Suppressor macrophage treated with lipopolysaccharide for 1 hour (primary cell): ENCODE results near the gene C15orf39.
"Not testable (repeated sequence)": the region's sequence is repeated elsewhere in the genome, so short reads cannot be mapped to it uniquely, and the experiment has no call there.

ENCODE experiments used
- DNase-seq, 3 donors: peaks; one replicate each; pipeline ENCODE4 v3.0.0-alpha.2; 2020 to 2022

Gene C15orf39

DNA sequence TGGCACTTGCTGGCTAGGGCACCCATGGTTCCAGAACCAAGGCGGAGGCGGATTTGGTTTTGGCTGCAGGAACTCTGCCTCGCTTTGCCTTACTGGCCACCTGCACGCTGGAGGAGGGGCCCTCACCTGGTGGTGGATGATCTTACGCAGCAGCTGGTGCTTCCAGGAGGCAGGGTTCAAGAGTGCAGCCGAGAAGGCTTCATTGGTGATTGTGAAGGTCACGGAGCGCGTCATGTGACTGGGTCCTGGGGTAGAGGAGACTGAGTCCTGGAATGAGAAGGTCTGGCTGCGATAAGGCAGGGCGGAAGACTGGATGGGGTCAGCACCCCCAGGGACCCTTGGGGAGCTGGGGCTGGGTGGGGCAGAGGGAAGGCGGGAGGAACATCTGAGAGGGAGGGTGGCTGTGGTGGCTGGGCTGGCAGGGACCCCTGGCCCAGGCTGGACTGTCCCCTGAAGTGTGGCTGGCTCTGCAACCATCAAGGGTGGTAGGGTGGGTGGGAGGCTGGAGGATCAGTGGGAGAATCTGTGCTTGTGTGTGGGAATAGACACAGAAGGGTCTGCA, 30.7 kb downstream of the C15orf39 start:
- no peak for DNase-seq

DNA sequence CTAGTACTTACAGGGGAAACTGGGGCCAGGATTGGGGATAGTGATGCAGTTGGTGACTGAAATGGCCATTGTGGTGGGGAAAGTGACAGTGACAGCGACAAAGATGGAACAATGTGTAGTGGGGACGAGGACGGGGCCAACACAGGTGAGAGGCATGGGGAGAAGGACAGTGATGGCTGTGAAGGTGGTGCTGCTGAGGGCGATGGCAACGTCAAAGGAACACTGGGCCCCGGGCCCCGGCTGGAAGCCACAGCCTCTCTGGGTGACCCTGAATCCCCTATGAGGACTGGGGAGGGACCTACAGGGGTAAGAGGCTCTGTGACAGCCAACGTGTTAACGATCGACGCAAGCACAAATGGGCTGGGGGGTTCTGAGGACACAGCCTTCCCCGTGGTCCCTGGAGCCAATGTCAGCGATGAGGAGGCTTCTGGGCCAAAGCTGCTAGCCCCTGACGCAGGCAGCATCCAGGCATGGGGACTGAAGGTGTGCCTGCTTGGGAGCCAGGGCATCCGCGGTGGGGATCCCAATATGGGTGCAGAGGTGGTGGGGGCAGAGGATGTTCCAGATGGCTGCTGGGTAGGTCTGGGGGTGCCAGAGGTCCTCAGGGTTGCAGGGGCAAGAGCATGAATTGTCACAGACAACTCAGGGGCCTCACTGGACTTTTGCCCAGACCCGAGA, 31.3 kb downstream of the C15orf39 start:
- DNase-seq: no peak

DNA sequence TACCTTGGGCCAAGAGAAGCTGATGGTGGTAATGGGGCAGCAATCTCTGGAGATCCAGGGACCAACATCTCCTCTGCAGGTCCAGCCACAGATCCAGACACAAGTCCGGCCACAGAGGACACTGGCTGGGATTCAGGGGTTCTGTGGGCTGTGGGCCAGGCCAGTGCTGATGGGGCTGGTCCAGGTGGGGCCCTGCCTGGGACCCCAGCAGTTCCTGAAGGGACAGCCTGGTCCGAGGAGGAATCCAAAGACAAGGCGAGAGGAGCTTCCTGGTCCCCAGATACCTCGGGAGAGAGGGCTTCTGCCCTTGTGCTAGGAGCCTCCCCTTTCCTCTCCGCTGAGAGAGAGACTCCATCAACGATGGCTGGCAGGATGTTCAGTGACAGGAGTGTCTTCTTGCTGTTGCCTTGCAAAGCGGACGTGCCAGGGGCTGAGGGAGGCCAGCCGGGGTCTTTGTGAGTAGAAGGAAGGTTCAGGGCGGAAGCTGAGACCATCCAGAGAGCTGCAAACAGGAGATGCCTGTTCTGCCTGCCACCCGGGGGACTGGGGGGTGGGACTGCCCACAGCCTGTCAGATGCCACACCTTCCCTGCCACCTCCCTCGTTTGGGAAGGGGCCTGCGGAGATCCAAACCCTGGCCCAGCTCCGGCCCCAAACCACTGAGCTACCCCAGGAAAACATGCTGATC, 32.0 kb downstream of the C15orf39 start:
- DNase-seq: no peak

DNA sequence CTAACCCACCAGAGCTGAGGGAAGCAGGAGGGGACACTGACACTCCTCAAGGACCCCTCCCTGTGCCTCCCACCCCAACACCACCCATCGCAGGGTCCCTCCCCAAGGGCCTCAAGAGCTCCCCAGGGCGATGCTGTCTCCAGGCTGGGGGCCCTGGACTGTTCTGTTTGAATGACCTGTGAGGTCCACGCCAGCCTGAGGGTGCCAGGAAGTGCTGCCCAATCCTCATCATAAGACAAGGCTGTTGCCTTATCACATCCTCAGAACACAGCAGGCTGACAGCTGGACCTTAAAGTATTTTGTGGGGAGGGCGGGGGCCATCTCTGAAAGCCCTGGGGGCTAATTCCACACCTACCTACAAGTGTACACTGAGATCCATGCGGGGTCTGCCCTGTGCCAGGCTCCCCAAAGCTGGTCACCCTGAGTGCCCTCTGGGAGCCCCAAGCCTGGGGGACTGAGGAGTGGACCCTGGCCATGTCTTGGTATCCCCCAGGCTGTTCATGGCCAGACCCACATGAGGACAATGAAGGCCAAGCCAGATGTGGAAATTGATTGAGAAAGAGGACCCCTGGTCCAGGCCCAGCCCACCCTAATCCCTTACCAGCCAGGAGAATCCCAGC, 32.6 kb downstream of the C15orf39 start:
- DNase-seq: no peak

DNA sequence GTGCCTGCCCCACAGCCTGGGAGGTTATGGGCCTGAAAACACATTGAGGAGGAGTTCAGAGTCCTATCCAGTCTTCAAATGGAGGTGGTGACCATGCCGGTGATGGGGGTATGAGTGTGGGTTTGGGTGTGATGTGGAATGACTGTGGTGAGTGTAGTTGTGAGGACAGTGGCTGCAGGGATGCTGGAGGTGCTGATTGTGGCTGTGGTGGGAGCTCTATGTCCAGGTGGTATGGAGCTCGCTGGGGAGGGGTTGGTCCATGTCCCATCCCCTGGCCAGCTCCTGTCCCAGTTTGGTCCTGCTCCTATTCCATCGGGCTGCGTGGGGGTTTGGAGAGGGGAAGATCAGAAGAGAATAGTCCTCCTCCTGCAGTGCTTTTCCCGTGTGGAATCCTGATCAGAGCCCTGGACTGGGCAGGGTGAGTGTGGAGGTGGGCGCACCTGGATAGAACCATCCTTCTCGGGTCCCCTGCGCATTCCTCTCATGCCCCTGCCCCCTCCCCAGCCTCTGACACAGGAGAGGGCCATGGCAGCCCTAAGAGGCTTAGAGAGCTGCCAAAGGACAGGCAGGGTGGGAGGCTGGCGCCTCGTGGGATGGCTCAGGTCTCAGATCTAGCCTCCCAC, 33.5 kb downstream of the C15orf39 start:
- DNase-seq: no peak

DNA sequence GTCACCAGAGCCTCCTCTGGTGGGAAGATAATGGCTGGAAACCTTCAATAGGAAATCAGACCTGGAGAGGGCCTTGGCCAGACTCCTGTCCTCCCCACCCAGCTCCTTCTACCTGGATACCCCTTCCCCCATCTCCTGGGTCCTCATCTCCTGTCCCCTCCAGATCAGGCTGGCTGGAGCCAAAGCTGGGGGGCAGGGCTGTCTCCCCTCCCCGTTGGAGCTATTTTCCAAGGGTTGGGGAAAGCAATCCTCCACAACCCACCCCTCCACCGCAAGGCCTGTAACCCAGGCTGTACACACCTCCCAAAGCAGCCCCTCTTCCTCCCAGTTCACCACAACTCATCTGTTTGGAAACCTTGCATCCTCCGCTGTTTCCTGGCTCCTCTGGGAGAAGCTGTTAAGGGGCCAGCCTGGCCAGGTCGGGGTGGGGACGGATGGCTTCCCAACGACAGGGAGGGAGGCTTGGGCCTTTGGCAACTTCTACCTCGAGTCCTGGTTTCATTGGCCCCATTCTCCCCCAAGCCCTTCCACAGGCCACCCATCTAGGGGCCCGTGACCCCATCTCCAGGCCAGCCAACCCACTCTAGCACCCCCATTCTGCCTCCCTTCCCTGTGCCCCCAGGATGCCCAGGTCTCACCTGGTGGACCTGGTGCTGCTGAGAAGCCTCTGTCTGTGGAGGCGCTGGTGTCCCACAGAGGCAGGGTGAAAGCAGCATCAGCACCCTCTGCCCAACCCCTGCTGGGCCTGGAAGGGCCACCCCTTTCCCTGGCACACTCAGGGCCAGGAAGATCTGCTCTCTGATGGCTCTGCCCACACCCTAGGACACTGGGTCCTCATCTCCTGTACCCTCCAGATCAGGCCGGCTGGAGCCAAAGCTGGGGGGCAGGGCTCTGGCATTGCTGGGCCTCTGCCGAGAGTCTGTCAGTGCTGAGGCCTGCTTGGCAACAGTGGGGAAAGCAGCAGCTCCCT, 34.4 kb downstream of the C15orf39 start:
- DNase-seq: no peak

DNA sequence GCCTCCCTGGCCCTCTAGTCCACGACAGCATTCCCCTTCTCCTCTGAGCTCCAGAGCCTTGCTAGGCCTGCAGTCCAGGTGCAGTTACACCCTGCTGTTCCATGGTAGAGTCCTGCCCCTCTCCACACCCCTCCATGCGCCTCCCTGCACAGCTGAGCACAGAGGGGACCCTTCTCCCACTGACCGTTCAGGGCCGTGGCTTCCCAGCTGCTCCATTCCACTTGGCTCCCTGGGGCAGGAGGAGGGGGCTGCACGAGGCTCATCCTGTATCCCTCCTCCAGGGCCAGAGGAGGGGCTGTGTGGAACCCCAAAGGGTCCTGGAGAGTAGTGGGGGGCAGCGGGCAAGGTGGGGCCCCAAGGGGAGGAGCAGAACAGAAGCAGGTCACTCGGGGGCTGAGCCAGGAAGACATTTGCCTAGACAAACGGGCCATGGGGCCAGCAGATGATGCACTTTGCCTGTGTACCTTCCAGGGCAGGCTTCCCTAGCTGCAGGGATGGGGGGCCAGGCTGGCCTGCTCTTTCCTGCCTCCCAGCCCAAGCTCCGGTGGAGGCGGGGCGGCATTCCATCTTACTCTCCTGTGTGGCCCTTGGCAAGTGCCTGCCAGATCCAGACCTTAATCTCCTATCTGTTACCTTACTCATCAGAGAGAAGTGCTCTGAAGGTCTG, 35.8 kb downstream of the C15orf39 start:
- no peak for DNase-seq

DNA sequence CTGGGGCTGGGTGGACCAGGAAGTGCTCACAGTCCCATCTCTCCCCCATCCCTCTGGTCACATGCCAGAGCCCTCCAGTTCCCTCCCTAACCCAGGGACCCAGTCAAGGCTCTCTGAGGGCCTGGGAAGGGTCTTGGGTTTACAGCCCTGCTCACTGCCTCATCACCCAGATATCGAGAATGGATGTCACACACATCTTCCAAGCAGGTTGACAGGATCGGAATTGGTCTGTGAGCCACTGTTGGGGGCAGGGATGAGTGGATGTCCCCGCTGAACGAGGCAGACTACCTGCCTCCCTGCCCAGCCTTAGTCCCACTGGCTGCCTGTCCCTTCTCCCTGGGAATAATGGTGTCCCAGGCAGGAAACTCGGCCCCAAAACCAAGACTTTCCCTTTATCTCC, 36.5 kb downstream of the C15orf39 start:
- DNase-seq: no peak

DNA sequence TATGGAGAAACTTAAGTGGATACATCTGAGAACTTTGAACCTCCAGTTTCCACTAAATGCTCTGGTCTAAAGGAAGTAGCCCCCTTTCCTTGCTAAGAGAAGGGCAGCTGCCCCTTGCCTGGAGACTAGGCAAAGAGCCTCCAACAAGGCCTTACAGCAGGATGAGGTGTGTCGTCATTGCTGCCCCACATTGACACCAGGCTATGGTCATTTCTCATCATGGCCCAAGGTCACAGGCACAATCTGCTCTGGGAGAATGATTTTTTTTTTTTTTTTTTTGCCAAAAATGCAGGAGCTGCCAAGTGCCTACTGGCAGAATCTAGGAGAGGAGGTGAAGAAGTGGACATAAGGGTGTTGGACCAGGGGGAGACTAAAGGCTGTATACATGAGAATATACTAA, 44.1 kb downstream of the C15orf39 start:
- DNase-seq: not testable (repeated sequence)

DNA sequence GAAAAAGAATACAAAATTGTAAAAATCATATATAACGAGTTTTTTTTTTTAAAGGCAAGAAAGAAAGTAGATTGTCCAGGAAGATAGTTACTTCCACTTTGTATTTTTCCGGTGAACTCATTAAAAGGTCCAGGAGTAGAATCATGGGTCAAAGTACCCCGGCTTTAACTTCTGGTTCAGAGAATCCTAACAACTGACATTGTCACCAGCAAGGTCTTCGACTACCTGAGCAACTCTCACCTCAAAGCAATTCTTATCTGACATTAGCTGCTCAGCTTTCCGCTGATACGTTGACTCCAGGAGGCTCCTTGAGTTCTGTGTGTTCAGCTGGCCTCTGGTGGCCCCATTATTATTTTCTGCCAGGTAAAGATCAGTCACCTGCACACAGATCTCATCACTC, 47.3 kb downstream of the C15orf39 start:
- DNase-seq: peak in 1 of 3 donors; percentile 3

DNA sequence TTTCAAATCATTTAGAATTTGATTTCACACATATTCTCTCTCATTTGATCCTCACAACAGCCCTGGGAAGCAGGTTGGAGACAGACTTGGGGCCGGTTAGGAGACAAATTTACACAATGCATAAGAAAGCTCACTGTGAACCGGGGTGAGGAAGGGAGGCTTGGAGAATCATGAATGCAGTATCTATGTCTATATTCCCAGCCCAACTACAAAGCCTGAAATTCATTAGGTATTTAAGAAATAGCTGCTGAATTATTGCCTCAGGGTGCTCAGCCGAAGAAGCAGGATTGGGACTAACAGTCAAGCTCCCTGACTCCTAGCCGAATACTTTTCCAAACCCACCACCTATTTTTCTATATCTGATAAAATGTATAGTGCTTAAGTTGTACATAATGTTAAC, 48.0 kb downstream of the C15orf39 start:
- DNase-seq: no peak

DNA sequence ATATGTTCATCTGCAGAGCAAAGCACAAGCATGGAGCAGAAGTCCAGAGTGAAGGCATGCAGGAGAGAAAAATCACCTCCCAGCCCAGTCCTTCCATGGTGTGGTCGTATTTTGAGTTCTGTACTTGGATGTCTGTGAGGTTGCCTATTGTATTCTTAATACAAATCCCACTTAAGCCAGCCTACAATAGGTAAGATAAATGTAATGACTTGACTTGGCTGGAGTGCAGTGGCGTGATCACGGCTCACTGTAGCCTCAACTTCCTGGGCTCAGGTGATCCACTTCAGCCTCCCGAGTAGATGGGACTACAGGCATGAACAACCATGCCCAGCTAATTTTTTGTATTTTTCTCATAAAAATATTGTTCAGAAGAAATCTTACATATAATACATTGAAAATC, 49.7 kb downstream of the C15orf39 start:
- DNase-seq: not testable (repeated sequence)

DNA sequence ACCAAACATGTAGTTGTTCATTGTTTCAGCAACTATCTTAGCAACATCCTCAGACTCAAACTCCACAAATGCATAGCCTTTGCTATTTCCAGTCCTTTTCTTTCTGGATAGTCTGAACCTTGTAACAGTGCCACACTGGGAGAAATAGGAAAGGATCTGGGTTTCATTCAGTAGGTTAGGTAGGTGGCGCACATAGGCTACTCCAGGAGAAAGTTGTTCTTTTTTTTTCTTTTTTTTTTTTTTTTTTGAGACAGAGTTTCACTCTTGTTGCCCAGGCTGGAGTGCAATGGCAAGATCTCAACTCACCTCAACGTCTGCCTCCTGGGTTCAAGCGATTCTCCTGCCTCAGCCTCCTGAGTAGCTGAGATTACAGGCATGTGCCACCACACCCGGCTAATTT, 50.6 kb downstream of the C15orf39 start:
- not testable (repeated sequence) for DNase-seq

DNA sequence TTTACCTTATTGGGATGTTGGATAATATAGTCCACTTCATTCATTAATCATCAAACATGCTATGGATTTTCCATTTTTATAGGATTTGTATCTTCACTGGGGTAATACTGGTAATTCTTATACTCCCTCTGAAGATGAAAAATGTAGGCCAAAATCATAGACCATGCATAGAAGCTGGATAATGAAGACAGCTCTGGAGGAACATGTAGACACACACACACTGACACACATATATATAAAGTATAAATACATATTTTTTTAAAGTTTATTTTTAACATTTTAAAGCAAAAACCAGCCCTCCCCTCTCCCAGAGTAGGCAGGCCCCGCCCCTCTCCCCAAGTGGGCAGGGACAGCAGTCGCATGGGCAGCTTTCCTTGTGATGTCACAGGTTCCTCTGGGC, 56.4 kb downstream of the C15orf39 start, which contains the start of gene GOLGA6C:
Gene GOLGA6C, plus strand, starts transcription at position 301 of the 400 bp plus-strand sequence. CDS start 265 bp downstream, outside the sequence.
- not testable (repeated sequence) for DNase-seq

DNA sequence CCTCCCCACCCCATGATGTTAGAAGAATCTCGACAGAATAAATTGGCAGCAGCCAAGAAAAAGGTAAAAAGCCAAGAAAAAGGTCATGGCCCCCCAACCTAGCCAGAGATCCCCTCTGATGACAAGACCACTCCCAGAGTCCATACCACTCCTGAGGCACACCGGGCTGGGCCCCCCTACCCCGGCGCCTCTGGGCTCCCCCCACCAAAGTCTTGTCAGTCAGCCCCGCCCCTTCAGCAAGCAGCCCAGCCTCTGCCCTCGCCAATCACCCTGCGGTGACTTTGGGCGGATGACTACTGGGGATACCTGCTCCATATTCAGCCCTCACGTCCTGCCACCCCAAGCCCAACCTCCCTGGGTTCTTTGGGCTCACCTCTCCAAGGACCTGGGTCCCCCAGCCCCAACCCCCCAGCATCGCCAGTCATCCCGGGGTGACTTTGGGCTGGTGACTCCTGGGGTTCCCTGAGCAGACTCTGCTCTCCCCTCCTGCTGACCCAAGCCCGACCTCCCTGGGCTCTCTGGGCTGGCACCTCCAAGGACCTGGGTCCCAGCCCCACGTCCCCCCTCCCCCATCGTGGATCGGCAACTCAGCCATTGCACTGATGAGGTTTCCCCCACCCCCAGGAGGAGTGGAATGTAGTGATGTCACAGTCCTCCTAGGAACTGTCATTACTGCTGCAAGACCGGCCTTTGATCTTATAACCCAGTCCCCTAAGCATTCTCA, 57.1 kb downstream of the C15orf39 start:
- DNase-seq: not testable (repeated sequence)

DNA sequence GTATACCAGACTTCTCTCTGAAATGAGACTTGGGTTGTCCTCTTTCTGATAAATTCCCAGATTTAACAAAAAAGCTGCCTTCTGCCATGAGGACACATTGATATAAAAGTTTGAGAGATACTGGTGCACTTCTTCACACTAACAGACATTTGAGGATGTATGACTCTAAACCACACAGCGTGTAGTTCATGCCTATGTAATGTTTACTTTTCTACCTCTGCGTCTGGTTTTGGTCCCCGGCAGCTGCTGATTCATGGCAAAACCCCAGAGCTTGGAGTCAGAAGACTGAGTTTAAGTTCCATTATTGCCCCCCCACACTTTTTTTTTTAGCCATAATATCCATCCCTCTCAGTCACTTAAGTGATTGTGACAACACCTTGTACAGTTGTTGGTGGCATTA, 58.2 kb downstream of the C15orf39 start:
- not testable (repeated sequence) for DNase-seq
